Testis (tissue), 2 donors: ENCODE results near the gene GLYR1.

Experiments used
- POLR2A ChIP-seq: fragments of 450-650 bp; IDR thresholded peaks from one replicate; pipeline ENCODE4 v1.6.1; 2017; ENCODE audit warnings: antibody characterized with exemption, mild to moderate bottlenecking, moderate library complexity
- TF ChIP-seq, protein P1 (sequence below), 3 experiments: fragments of 450-650 bp in 2 of 3; fragments of 200-600 bp in 1 of 3; sonication (generic) in 1 of 3; IDR thresholded peaks; one replicate each; pipeline ENCODE4 v1.5.1; 2016 to 2019; ENCODE audit warnings: antibody characterized with exemption in 3 of 3, mild to moderate bottlenecking in 2 of 3, moderate library complexity in 1 of 3

DNA sequence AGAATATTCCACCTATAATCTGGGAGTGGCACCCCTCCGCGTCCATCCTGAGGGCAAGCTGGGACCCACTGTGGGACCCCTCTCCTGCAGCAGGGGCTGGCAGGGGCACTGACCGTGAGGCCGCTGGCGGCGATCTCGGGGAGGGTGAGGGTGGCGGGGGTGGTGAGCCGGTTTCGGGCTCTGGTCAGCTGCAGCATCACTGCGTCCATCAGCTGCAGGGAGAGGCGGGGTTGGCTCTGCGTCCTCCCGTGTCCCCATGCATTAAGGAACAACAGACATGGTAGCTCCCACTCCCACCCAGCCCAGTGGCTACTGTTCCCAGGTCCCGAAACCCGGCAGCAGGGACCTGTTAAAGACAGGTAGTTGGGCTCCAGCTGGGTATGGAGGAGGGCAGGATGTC, 48.6 kb downstream of the GLYR1 start:
- TF ChIP-seq, protein P1, sequence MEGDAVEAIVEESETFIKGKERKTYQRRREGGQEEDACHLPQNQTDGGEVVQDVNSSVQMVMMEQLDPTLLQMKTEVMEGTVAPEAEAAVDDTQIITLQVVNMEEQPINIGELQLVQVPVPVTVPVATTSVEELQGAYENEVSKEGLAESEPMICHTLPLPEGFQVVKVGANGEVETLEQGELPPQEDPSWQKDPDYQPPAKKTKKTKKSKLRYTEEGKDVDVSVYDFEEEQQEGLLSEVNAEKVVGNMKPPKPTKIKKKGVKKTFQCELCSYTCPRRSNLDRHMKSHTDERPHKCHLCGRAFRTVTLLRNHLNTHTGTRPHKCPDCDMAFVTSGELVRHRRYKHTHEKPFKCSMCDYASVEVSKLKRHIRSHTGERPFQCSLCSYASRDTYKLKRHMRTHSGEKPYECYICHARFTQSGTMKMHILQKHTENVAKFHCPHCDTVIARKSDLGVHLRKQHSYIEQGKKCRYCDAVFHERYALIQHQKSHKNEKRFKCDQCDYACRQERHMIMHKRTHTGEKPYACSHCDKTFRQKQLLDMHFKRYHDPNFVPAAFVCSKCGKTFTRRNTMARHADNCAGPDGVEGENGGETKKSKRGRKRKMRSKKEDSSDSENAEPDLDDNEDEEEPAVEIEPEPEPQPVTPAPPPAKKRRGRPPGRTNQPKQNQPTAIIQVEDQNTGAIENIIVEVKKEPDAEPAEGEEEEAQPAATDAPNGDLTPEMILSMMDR (IDR thresholded peaks at IDR 0.05) = no peak
- no peak for TF ChIP-seq POLR2A
